RKO (cell line): ENCODE data around the gene REXO2.

ENCODE experiments used
- DNase-seq: peaks from one replicate; pipeline ENCODE4 v3.0.0-alpha.2; 2016; ENCODE audit warnings: low spot score

Gene REXO2

DNA sequence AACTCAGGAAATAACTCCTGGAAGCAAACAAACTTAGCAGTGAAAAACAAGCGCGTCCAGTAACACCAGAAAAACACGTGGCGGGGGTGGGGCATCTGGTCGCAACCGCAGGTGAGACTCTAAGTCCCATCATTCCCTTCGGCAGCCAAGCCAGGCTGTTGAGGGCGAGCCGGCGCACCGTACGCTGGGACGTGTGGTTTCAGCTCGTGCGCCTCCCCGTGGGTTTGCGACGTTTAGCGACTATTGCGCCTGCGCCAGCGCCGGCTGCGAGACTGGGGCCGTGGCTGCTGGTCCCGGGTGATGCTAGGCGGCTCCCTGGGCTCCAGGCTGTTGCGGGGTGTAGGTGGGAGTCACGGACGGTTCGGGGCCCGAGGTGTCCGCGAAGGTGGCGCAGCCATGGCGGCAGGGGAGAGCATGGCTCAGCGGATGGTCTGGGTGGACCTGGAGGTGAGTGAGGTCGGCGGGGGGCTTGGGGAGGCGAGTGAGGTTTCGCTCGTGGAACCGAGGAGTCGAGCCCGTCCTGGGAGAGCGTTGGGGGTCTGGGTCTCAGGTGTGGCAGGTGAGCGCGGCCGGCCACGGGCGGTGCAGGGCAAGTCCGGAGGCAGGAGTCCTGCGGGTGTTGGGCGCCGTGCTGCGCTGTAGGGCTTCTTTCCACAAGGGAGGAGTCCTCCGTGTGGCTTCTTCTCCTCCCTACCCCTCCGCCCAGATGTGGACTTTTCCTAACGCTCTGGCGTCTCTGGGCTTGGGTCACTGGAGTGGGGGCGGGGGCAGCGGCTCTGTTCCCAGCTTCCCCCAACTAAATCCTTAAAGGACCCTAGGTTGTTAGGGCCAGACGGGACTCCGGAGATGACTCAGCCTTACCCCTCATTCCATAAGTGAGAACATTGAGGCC is at the start of gene REXO2:
Gene REXO2, plus strand, starts transcription at position 239 of the 892 bp plus-strand sequence. Its CDS starts 62 bp downstream, at position 301.
- peak; percentile 95 for DNase-seq

DNA sequence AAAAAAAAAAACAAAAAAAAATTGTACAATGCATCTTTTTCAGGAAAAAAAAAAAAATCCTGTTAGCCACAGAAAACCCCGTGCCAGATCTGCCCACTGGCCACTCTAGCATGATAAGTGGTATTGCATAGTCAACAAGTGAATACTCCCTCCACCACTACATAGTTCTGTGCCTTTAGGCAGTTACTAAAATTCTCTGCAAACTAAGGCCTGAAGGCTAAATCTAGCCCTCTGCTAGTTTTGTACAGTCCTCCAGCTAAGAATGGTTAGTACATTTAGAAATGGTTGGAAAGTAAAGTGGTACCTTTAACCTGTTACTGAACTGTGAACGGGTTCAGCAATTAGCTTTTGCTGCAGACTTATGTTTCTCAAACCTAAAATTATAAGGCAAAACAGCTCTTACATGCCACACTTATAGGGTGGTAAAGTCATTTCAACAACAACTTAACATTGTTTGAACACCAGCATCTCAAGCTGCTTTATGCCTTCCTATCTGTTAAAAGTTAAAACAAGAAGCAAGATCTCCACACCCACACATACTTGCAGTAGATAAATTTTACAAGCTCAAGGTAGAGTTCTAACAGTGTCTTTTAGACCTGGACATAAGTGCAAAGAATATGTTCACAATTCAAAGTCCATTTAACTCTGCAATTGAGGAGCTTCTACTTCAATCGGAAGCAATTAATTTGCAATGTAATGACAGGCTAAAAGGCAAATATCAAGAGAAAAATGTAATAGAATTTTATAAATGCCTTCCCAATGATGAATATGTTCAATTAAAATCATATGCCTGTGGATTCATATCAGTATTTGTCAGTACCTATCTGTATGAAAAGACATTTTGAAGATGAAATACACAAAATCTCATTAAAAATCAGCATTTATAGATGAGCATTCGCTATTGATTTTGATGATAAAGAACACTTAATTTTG is 46.3 kb upstream of the REXO2 start:
- no peak for DNase-seq

DNA sequence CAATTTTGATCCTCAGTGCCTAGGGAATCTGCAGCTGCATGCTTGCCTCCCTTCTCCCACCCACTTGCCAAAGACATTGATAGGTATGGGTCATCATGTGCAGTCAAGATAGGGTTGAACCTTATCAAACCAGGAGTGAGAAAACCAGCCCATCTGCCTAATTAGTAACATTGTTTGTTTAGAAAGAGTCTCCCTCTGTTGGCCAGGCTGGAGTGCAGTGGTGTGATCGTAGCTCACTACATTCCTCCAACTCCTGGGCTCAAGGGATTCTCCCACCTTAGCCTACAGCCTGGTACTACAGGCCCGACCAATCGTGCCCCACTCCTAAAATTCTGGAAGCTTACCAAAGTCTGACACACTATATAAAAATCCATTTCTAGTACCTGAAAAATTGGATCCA is 43.5 kb upstream of the REXO2 start:
- DNase-seq, result no peak

DNA sequence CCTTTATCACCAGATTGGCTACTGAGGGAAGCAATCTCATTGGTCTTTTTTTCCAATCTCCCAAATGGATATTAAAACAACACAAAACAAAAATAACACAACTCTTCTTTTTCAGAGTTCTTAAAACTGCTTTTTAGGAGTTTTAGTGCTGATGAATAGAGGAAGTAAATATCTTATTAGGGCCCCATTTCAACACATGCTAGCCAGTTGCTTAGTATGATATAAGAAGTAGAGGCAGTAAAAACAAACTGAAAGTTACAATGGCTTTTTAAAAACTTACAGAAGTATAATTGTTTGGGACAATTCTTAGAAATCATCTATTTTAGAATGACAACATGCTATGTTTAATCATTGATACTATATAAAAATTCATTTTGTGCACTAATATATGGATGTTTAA is 42.4 kb upstream of the REXO2 start:
- DNase-seq, result no peak

DNA sequence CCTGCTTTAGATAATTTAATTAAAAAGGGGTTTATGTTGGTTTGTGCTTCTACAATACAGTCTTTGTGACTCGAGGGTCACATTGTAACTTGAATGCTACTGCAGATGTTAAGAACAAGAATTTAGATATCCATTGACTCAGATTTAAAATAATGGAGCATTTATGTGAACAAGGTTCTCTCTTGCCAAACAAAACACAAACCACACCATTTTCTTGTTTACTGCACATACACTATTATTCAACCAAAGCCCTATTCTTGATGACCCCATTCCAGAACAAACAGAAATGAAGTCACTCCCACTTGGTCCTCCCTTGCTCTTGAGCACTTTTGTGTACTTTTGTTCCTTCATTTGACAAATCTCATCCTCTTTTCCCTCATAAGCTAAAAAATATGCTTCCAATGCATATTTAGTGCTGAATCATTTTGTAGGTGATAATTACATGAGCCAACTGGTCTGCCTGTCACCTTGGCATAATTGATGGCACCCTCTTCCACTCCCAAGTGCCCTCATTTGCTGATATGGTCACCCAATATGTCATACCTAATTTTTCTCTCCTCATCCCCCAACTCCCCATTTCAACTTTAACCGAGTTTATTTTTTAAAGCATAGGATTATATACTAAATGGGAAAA is 41.8 kb upstream of the REXO2 start:
- no peak for DNase-seq

DNA sequence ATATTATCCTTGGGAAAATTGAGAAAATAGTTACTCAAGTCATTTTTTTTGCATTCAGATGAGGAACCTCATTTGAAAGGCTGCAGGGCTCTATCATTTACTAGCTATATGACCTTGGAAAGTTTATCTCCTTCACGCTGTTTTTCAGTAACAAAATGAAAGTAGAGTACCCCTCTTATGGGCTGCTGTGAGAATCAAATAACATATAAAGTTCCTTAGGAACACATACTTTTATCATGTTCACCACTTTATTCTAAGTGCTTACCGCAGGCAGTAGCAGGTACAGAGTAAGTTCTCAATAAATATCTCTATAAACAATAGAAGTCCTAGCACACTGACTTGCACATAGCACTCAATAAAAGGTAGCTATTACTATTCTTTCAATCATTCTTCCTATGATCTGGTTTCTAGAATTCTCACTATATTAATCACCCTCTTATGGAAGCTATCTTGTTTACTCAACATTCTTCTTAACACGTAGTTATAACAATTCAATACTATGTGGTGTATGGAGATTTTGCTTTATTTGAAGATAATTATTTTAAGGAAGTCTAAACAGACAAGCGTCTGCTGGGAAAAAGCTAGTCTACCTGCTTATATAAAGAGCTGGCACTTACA is 40.9 kb upstream of the REXO2 start:
- no peak for DNase-seq

DNA sequence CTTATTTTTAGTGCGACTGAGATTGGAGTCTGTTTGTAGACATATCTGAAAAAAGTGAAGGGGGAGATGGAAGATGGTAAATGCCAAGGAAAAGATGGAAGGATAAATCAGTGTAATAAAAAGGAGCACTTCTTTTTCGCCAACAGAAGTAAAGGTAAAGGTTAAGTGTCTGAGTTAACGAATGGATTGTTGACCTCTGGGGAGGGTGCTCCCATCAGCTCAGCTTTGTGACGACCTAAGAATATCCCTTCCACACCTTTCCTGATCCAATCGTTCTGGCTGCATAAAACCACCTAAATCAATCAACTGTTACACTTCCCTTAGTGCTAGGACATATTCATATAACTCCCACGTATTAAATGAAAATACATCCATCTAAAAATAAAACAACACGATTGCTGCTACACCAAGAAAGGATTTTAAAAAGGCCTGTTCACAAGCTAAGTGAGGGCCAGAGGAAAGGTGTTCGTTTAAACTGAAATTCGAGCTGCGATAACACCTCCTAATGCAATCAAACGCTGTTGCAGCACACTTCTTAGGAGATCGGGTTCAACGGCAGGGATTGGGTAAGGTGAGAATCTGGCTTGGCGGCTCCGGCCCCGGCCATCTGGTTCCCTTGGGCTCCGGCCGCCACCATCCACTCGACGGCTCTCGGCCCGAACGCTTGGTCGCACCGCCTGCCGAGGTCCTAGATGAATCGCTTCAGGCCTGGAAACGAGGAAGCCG is 39.6 kb upstream of the REXO2 start:
- peak; percentile 33 for DNase-seq

DNA sequence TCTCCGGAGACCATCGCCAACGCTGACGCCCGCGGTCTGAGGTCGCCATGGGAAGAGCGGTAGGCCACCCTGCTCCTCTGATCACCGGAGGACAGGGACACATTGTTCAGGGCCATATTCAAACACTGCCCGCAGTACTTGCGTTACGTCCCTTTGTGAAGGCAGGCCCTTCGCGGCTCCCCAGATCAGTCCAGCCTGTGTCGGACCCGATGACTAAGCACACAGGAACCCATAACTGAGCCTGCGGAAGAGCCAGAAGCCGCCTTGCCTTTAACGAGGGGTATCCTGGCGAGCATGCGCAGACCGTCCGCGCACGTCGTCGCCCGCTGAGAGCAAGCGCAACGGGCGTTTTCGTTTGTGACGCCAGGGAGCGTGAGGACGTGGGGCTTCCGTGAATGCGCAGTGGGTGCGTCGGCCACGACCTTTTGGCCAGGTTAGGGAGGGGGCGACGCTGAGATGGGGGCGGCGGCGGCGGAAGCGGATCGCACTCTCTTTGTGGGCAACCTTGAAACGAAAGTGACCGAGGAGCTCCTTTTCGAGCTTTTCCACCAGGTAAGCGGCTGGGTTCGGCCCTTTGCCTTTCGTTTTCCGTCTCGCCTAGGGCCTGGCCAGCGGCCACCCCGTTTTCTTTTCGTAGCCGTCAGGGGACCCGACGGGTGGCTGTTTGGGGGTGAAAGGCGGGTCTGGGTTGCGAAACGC is 38.9 kb upstream of the REXO2 start, which contains the start of the genes C11orf71 and RBM7:
Gene C11orf71, minus strand, starts transcription at position 296 of the 699 bp plus-strand sequence. Its CDS starts 180 bp downstream, at position 116.
Gene RBM7, plus strand, starts transcription at position 451 of the 699 bp plus-strand sequence. Its CDS starts 6 bp downstream, at position 457.
- DNase-seq, result peak; percentile 98

DNA sequence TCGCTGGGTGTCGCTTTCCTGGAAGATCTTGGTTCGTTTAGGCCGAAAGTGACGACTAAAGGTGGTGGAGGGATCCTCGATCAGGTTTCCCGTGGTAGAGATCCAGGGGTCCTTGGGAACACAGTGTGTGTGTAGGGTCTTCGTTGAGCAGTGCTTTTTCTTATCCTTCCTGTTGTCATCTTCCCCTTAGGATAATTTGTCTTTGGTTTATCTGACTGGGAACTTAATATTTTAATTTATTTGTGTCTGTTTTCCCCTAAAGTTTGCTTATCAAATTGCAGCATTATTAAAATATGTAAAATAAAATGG is 38.4 kb upstream of the REXO2 start:
- DNase-seq, result no peak

DNA sequence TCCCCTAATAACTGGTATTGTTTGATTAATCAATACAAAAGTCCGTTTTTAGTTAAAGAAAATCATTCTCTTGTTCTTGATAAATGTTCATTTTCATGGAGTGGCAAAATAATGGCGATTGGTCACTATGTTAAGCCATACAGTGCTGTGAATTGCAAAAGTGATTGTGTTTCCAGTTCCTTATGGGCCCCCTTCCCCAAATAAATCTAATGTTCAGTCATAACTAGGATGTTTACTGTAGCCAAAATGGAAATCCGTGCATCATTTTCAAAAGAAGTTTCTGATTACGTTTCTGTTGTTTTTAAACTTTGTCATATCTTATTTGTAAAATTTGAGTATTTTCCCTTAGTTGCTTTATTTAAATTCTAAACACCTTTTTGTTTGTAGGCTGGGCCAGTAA is 38.0 kb upstream of the REXO2 start:
- no peak for DNase-seq

DNA sequence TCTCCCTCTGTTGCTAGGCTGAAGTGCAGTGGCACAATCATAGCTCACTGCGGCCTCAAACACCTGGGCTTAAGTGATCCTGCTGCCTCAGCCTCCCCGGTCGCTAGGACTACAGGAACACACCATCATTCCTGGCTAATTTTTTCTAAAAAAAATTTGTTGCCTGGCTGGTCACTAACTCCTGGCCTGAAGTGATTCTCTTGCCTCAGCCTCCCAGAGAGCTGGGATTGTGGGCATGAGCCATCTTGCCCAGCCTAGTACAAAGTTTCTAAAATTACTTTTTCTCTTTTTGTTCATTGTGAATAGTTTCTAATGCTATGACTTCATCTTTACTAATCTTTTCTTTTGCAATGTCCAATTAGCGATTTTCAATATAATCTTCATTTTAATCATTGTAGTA is 26.3 kb upstream of the REXO2 start:
- no peak for DNase-seq

DNA sequence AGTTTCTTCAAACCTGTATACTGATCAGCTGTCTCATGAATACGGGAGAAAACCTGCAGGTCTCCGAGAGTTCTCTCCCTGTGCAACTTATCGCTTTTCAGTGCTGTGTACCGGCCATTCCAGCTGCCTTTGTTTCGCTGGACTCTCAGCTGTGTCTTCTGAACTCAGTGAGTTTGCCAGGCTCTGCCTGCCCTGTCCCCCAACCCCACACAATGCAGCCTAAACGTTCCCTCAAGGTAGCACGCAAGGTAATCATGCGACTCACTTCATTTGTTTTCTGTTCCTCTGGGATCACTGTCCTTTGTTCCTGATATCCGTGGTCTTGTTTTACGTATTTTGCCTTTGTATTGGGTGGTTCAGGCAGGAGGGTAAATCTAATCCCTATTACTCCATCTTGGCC is 25.3 kb upstream of the REXO2 start:
- DNase-seq, result no peak

DNA sequence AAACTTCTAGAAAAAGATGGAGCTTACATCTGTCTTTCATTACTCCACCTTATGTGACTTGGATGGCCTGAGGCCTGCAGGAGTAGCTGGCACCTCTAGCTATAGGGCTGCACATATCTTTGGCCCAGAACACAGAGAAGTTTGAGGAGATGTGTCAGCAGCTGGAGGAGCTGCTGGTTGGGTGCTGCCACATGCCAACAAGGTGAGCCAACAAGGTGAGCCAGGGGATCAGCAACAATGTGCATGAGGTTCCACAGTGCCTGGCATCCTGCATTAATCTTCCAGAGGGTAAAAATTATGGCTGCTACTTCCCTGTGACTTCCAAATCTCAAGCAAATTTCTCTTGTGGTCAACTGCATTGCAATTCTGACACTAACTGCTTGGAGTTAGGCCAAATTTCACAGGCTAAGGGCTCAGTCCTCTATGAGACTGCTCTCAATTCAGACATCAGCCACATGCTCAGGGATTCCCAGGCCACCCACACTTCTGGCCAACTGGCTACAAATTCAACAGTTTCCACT is 22.8 kb upstream of the REXO2 start:
- no peak for DNase-seq

DNA sequence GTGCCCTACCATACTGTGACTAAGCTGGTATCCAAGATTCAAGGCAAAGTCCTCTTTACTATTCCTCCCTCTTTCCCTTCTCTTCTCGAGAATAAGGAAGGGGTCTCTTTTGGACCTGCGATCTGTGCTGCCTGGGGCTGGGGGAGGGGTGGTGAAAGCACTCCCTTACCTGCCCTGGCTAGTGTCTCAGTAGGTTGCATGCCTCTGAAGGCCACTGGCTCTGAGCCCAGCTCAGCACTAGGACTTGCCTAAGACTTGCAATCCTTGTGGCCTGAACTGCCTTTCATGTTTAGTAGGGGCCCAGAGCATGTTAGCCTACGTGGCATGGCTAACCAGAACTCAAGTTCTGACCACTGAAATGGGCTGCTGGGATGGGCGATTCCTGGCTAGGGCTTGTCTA is 13.0 kb upstream of the REXO2 start:
- DNase-seq, result no peak

DNA sequence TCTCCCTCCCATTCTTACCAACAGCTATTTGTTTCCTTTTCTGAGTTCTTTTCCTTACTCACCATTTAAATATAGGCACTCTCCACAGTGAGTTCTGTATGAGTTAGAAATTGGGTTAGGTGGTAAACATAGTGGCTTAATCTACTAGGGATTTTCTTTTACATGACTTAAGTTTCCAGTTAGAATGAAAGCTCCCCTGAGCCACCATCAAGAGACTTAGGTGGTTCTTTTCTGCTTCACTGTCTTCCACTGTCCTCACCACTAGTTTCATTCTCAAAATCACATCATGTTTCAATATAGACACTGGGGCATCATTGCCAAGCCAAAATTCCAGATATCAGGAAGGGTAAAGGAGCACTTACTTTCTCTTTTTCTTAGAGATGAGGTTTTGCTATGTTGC is 9.0 kb upstream of the REXO2 start:
- DNase-seq, result no peak

DNA sequence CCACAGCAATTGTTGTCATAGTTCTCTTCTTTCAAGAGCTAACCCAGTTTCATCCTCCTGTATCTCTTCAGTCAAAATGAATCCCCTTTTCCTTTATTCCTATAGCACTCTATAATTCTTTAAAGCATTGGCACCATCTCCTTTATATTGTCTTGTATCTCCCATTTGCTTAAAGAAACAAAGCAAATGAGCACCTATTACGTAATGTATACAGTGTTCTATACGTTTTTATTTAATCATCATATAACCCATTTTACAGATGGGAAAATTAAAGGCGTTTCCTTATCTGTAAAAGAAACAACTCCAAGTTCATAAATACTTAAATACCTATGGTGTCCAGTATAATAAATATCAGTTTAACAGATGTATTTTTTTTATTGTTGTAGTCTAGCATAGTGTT is 6.4 kb upstream of the REXO2 start:
- no peak for DNase-seq

DNA sequence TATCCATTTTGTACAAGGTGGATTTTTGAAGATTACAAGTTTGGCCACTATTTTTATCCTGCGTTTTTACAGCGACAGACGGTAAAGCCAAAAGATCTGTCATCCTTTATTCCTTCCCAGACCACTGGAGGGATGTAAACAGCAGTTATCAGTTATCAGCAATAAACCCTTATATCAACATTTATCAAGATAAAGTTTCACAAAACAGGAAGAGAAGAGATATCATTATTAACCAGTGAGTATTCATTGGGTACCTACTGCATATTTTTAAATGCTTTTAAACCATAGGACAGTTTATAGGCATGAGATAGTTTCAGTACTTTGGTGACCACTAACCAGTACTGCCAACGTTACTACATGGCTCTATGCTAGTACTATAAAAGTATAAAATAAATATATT is 5.9 kb upstream of the REXO2 start:
- no peak for DNase-seq

DNA sequence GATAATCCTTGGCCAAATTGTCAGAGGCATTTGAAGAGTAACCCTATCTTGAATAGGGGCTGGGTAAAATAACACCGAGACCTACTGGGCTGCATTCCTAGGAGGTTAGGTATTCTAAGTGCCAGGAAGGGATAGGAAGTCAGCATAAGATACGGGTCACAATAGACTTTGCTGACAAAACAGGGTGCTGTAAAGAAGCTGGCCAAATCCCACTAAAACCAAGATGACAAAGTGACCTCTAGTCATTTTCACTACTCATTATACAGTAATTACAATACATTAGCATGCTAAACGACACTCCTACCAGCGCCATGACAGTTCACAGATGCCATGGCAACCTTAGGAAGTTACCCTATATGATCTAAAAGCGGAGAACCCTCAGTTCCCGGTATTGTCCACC is 964 bp upstream of the REXO2 start:
- DNase-seq, result no peak

DNA sequence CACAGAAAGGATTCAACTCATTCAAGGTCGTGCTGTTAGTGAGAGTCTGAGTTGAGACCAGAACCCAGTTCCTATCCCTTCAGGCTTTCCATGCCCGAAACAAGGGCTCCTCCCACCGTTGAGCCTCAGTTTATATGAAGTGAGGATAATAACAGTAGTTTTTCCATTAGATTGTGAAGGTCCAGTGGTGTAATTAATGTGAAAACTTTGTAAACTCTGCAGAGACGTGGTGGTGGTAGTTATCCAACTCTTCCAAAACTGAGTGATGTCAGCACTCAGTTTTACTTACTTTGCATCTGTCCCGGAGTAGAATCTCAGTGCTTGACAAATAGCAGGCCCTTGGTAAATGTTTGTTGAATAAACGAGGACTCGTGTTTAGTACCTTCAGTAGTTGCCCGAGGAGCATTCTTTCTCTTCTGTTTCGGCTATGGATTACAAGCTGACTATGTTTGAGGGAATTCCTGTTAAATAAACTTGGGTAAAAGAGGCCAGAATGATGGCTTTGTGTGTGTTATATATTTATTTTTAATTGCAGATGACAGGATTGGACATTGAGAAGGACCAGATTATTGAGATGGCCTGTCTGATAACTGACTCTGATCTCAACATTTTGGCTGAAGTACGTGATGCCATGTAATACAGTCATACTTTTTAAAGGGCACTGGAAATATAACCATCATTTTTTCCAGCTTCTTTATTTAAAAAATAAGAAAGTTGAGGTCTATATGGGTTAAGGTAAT is 1.0 kb downstream of the REXO2 start:
- DNase-seq, result peak; percentile 31
